IPS-NIHi7 (cell line): ENCODE data around the gene RELN.

Experiments
- DNase-seq: peaks from one replicate; pipeline ENCODE4 v3.0.0; 2012; ENCODE audit warnings: mixed read lengths; ENCODE audit errors: extremely low spot score

RELN gene

DNA sequence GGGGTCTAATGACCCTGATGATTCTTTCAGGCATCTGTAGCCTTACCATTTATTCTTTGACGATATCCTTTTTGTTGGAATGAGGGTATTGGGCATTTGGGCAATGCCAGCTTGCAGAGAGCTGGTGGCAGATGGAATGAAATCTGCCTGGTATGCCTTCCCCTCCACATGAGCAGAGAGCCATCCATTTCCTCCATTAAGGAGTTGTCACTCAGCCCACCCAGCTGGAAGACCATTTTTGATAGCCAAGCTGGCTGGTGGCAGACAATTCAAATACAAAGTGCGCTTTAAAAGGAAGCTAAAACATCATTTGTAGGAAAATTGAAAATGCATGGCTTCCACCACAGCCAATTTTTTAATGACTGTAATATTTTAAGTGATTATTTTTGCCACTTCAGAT lies 303.4 kb downstream of the RELN start:
- DNase-seq = no peak

DNA sequence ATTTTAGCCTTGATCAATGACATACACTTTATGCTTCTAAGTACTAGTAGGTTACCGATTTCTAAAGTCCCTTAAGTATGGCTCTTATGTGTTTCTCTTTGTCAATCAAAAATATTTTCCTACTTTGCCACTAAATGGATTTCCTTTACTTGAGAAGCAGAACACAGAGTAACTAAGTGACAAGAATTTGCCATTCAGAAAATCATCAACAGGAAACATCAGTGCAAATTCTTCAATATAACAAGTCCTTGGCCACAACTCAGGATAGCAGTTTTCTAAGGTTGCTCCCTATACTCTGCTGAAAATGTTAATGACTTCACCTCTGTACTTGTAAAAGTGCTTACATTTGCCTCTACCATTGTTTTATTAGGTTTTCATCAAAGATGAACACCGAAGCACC lies 303.8 kb downstream of the RELN start:
- DNase-seq = no peak

DNA sequence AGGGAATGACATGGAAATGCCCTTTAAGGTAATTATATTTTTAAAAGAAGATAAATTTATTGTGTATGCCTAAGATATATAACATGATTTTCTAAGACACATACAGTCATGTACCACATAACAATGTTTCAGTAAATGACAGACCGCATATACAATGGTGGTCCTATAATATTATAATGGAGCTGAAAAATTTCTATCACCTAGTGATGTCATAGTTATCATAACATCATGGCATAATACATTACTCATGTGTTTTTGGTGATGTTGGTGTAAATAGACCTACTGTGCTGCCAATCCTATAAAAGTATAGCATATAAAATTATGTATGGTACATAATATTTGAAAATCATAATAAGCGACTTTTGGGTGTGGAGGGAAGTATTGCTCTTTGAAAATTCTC lies 306.1 kb downstream of the RELN start:
- DNase-seq = no peak

DNA sequence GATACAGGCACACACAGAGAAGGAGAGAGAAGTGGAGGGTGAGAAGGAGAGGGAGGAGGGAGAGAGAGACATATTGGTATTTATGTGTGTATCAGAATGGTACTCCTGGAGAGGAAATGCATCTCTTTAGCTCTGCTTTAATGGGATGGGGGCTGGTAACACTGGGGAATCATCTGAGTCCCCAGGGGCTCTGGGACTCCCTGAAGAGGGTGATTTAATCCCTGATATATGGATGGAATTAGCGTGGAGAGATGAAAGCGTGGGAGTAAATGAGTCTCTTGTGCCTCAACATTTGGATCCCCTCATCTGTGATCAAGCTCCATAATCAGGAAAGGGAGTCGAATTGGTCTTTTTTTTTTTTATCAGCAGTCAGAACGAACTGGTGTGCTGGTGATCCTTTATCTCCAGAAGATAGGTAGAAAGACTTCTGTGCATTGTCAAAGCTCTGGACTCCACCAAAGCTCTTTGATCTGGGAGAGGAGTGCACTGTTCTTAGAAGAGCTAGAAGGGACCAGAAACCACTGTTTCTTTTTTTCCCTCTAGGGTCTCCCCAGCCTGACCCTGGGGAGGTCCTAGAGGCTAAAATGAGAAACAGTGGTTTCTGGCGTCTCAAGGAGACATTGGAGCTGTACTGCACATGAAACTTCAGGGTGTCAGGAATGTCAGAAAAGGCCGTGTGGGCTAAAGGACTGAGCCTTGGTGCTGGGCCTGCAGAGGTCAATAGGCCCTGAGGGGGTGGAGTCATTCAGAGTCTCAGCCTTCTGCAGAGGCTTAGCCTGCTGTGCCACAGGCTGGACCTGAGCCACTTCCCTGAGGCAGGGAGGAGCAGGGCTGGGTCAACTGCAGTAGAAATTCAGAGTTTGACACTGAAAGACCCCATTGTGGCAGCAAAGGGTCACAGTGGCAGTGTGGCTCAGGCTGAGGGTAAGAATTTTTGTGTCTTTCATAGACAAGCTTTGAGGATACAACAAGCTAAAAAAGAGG lies 309.0 kb downstream of the RELN start:
- DNase-seq = peak; percentile 35

DNA sequence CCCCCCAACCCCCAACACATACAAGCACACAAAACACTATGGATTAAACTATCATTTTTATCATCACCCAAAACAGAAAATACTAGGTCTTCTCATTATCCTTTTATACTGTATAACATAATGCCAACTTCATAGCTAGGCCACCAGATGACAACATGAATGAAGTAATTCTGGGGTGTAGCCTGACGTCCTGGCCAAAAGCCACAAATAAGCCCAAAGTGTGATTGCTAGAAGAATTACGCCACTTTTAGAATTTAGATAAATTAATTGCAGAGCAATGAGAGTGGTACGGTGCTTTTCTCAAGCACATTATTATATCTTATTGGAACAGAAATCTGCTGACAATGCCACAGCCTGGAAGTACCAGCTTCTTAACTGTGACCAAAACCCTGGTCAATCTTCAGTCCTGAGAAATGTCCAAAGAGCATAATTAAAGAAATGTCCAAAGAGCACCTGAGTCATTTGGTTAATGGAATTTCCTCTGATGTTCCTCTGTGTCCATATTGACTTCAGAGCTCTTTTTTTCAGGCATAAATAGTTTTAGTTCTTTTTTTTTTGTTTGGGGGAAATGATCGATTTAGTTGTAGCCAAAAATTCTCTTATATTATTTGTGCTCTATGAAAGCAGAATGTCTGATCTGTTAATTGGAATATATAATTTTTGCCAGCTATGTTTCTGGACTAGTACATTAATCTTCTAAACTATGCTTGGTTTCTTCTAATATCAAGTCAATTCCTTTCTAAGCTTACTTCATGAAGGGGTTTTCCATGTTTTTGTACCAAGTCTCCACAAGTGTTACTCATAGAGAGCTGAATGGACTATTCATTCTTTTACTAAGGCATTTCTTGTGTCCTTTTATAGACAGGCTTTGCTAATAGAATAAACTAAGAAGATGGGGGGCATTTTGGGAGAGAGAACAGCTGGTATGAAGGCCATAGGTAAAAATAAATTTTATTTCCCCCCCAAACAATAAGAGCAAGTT lies 310.0 kb downstream of the RELN start:
- no peak for DNase-seq

DNA sequence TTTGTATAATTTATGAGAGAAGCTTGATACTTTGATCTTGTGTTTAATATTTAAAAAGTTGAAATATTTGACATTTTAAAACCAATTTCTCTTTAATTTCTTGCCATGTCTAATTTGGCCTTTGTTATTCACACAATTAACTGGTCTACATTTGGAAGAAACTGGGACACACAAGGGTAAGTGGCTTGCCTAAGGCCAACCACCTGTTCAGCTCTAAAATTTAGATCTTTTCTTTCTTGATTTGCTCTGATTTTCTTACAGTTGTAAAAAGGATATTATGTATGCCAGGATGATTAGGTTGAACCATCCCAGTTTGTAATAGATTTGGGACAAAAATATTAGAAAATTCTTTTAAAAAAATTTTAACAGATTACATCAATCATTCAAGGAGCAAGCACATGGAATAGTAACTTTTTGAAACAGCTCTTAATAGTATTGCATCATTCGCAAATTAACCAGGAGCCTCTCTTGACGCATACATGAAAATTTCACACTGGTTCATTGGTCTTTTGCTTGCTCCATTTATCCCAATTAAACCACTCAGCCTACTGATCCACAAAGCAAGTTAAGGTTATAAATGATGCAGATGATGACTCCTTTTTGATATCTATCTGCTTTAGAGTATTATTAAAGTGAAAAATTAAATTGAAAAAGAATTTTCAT lies 321.0 kb downstream of the RELN start:
- DNase-seq = no peak

DNA sequence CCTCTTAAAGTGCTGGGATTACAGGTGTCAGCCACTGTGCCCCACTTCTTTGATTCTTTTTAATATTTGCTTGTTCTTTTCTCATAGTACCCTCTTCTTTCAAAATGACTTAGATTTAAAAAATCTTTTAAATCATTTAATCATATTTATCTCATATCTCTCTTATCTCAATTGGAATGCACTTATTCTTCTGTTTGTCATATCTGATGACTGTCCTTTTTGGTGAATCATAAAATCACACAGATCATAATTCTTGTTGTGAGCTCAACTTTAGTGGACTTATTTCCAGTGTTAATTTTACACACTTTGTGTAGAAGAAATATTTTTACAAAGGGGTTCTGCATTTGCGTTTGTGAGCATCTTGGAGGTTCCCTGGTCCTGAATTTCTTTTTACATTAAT lies 323.1 kb downstream of the RELN start:
- DNase-seq = no peak

DNA sequence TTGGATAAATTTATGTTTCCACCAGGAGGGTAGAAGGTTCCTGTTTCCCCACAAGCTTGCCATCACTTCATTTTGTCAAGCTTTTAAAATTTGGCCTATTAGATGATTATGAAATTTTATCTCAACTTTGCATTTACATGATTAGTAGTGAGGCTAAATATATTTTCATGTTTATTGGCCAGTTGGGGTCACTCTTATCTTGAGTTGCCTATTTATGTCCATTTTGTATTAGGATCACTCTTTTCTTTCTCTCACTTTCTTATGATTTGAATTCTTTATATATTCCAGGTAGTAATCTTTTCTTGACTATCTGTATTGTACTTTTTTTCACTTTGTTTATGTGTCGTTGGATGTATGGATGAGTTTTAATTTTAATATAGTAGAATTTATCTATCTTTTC lies 324.9 kb downstream of the RELN start:
- DNase-seq = no peak

DNA sequence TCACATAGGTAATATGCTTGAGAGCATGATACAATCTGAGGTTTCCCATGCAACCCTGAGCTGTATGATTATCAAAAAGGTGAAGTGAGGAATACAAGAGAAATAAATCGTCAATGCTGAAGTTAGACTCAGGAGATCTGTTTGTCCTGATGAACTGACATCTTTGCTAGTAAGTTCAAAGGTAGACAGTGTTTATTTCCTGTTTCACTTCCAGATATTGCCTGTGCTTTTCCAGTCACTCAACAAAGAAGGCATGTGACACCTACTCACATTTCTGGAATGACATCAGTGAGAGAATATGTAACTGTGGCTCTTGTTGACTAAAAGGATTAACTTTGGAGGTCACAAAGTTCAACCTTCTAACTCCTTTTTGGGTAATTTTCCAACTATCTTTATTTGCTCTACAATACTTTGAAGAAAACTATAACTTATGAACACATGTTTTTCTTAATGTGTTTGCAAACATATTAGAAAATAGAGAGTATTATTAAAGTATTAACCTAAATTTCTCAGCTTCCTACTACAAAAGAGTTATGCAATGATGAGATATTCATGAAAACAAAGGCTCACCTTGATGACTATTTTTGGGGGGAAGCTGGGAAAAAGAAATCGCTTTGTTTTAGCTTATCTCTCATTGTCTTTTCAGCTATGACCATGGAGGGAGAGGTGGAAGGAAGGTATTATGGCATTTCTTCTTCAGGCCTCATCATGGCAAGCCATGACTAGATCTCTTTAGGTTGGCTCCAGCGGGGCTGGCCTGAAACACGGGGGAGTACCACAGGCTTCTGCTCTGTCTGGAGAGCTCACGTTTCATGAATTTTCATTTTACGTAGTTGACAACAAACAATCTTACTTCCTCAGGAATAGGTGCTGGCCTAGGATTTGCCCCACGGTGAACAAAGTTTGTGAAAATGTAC lies 328.7 kb downstream of the RELN start:
- no peak for DNase-seq

DNA sequence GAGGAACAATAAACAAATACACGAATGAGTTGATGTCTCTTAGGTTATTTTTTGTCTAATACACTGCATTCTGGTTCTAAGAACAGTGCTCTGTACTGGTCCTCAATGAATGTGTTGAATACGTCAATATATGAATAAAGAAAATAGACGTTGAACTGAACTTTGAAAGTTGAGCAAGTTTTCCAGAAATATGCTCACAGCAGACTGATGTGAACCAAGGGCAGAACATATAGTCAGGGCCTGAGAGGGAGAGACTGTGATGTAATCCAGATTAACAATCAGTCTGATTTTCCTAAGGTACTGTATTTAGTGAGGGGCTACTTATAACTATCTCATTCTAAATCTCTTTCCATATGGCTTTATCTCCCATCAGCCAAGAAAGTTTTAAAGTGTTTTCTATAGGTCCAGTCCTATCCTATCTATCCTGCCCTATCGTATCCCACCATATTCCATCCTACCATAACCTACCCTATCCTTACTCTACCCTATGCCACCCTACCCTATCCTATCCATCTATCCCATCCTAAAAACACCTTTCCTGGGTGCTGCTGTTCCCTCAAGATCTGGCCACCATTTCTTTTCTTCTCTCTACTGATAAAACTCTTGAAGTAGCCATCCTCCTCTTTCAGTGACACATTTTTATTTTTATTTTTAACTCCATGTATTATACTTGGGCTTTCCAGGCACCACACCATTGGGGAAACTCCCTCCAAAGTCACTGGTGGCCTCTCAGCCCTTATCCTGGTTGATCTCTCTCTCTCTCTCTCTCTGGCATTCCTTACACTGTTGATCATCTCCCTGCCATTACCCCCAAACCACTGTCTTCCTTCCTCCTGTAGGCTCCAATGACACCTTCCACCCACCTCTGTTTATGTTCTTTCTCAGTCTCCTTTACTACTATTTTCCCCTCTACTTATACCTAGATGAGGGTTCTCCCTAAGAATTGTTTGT lies 331.1 kb downstream of the RELN start:
- DNase-seq = peak; percentile 11

DNA sequence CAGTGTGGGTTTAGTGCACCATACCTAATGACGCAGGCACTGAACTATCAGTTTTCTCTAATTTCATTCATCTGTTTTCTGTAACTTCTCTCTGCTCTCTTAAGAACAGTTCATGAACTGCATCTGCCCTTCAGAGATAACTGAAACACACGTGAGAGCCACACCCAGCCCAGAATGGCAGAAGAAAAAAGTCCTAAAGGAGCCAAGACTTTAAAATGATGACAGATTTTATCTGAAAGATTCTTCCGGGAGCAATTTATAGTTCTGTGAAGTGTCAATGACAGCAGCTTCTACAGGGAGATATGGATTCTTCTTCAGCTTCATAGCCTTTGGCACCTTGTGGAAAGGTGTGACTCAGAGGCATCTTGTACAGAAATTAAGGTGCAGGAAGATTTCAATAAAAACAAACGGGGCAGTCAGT lies 332.0 kb downstream of the RELN start:
- no peak for DNase-seq

DNA sequence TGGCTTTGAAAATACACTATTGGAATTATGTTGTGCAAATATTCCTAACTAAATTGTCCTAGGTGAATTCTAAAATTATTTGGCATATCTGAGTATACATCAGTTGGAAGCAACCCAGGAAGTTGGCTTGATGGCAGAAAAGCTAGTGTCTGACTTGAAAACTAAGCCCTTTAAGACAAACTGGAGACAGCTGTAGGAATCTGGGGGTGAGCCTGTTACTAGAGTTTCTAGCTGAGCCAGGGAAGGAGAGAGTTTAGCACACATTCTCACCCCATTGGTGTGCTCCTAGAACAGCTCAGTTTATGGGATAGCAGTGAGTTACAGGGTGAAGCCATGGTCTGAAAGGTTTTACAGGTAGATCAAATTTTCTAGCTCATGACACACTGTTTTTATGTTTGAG lies 333.2 kb downstream of the RELN start:
- DNase-seq = no peak

DNA sequence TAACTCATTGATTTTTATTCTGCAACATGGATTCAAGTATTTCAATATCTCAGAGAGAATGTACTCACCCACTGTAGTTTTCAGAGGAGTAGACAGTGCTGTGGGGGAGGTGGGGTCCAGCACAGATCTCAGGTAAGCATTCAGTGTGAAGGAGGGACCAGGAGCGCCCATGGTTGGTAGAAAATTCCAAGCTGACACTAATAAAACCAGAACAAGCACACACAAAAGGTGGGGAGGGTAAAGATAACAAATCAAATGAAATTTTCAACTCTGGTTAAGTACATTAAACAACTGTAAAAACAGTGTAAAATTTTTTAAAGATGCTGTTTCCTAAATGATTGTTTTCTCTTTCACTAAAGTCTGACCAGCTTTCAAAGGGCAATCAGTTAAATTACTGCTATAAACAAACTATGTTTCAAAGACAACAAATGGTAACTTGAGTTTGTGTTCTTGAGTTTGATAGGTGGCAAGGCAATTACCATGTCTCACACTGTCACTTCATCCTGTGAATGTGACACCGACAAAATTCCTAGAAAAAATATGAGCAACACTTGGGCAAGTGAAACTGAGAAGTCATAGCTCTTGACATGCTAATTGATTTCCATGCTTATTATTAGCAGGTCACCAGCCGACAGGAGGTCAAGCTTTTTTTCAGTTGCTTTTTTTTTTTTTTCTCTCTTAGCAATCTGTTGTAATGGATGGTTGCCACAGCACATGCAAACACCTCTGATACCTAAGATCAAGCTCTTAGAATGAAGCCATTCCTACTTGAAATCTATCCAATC lies 337.7 kb downstream of the RELN start:
- DNase-seq = no peak

DNA sequence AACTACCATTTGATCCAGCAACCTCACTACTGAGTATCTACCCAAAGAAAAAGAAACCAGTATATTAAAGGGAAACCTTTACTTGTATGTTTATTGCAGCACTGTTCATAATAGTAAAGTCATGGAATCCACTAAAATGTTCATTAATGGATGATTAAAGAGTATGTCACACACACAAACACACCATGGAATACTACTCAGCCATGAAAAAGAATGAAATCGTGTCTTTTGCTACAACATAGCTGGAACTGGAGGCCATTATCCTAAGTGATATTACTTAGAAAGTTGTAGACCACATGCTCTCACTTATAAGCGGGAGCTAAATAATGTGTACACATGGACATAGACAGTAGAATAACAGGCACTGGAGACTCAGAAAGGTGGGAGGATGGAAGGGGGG lies 340.4 kb downstream of the RELN start:
- DNase-seq = no peak

DNA sequence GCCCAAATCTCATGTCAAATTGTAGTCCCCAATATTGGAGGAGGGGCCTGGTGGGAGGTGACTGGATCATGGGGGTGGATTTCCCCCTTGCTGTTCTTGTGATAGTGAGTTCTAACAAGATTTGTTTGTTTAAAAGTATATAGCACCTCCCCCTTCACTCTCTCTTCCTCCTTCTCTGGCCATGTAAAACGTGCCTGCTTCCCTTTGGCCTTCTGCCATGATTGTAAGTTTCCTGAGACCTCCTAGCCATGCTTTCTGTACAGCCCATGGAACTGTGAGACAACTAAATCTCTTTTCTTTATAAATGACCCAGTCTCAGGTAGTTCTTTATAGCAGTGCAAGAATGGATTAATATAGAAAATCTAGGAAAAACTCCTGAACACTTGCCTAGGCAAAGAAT lies 341.3 kb downstream of the RELN start:
- DNase-seq = no peak

DNA sequence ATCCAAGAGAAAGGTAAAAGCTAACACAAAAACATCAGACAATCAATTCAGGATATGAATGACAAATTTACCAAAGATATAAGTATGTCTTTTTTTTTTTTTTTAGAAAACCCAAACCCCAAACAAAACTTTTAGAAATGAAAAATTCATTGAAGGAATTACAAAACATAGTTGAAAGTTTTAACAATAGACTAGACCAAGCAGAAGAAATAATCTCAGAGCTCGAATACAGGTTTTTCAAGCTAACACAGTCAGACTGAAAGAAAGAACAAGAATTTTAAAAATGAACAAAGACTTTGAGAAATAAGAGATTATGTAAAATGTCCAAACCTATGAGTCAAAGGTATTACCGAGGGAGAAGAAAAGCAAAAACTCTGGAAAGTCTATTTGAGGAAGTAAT lies 345.1 kb downstream of the RELN start:
- DNase-seq = no peak

DNA sequence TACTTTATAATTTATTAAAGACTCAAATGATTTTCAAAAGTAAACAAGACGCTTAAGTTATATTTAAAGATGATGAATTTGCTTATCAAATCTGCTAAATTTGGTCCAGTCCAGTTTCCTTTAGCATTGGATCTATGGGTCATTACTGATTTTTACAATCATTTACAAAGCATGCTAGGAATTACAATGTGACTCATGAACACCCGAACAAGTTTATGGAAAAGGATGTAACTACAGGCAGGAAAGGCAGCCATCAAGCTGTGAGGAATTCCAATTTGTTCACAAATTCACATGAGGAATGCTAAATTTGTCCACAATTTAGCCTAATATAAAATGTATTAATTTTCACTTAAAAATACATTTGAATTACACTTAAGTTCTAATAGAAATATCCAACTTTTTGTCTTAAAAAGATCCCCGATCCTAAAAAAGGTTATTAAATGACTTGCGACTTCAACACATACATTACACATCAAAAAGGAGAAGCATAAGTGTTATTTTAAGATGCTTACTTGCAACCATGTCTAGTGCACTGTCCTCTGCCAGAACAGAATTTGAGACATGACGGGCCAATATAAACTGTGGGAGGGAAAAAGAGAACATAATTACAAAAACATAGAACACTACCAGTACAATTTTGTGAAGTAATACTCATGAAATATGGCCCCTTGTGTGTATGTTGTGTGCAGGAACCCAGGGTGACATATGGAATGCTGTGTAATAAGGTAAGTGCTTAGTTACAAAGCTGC lies 349.3 kb downstream of the RELN start:
- no peak for DNase-seq

DNA sequence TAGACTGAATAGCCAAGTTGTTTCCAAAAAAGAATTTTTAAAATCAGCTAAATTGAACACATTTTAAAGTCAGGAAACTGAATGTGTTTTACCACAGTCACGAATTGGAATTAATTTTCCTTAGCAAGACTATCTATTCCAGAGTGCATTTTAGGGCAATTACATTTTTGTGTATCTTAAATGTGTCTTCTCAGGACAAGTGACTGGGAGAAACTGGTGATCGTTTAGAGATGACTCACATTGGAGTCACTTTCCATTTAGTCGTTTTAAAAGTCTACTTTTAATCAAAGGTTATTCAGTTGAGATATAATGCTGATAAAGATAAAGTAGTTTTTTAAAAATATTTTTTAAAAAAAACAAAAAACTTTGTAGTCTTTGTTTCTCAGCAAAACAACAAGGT lies 351.7 kb downstream of the RELN start:
- DNase-seq = no peak
